Measurements from ENCODE around the gene NT5C2.

NT5C2 gene

DNA sequence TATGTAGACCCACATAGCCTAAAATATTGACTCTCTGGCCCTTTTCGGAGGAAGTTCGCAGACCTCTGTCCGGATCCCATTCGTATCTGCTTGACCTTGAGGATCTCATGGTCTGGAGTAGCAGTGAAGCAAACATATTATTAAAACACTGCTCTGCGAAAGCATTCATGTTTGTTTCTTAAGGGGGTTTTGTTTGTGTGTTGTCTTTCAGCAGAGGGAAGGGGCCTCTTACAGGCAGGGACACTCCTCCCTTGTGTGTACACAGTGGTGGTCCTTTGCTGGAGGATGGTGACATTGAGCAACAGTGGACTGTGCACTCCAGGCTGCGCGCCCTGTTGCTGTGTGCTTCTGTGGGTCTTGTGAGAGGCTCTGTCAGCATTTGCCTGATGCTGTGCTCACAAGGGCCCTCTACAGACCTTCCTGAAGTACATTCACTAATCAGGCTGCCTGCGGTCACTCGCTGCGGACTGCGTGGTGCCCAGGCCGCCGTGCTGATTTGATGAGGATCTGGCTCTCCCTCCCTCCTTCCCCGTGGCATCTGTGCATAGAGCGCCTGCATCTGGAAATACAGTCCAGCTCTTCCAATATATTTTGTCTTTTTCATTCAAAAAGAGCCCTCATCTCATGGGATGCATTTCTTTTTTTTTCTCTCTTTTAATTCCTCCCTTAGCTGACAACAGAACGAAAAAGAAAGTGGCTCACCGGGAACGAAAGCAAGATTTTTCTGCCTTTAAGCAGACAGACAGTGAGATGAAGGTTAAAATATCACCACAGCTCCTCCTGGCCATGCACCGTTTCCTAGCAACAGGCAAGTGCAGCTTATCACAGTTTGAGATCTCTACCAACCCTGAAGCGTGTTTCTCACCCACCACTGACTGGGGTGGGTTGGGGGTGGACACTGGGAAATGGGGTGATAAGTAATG, 139.2 kb downstream of the NT5C2 start:
- DNase-seq = peak; percentile 76

DNA sequence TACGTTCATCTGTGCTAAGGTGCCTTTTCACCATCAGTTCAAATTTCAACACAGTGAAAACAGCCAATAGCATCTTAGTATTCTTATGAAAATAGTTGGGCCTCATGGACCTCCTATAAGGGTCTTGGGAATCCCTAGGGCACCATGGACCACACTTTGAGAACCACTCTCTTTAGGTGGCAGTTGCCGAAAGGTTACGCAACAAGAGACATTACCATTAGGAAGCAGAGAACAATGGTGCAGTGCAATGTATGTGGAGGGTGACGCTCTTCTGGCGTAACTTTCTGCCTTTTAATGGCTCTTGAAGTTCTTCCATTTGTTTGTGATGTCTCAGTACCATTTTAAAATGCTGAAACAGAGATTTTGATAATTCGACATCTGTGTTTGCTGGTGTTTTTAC, 143.8 kb downstream of the NT5C2 start:
- DNase-seq = no peak

DNA sequence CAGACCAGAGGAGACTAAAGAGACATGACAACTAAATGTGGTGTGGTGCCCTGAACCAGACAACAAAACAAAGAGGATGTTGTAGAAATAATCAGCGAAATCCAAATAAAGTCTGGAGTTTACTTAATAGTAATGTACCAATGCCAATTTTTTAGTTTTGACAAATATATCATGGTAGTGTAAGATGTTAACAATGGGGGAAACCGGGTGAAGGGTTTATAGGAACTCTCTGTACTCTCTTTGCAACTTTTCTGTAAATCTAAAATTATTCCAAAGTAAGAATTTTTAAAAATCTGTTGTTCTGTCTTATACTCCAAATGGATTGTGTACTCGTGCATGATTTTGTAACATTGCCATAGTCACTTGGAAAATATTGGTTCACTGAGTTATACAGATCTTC, 145.7 kb downstream of the NT5C2 start:
- no peak for DNase-seq

DNA sequence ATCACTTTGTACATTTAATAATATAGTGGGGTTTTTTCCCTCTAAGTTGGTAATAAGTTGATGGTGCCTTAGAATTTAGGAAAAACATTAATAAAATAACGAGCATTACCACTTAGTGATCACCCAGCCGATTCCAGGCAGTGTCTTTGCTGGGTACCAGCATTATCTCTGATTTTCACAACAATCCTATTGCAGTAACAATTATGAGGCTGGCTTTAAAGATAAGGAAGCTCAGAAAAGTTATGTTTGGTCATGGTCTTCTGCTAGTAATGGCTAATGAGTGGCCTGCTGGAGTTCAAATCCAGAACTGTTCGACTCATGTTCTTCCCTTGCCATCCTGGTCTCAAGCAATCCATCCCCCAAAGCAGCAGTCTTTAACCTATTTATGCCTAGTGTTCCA, 147.1 kb downstream of the NT5C2 start:
- DNase-seq = no peak

DNA sequence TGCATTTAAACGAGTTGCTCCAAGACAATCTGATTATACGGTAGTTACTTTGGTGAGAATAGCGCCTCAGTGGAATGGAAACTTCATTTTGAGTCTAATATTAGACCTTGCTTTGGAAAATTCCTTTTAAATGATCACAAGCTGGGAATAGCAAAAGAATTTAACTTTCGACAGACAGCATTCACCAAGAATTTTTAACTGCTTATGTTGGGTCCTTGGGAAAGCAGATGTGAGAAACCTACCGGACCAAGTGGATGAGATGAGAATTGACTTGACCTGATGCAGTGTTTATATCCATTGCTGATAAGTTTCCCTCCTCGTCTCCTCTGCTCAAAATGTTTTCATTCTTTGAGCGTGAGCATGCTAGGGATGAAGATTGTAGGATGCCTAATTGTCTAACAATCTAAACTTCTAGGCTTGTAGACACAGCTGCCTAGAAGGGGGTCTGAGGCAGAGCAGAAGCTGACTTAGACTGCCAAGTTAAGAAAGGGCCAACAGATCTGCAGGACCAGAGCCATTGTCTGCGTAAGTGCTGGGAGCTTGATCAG, 148.1 kb downstream of the NT5C2 start:
- no peak for DNase-seq

DNA sequence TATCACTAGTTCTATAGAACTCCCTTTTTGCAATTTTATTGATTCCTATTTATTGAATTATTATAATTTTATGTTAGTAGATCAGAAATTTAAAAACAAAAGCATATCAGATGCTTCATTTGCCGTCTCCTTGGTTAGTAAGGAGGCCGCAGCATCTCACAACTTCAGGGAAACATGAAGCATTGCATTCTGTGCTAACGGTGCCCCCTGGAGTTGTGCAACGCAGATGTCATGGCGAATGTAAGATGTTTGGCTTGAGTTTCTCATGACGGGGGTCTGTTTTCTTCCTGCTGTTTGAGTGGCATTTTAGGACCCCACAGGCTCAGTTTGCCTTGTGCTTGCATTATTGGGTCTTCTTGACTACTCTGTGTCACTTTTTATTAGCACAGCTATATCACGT, 150.2 kb downstream of the NT5C2 start:
- DNase-seq = no peak

DNA sequence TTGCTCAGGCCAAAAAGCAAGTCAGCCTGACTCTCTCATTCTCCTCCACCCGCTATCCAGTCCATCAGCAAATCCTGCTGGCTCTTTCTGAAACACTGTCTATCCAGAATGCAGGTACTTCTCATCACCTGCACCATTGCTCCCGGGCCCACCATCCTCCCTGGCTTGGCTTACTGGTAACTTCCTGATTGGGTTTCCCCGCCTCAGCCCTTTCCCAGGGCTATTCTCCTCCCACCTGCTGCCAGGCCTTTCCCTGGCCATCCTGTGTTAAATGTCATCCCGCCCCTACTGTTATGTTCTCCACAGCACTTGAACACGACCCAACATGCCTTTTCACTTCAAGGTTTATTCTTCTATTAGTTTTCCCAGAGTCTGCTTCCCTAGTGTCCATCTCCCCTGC, 150.9 kb downstream of the NT5C2 start:
- no peak for DNase-seq

DNA sequence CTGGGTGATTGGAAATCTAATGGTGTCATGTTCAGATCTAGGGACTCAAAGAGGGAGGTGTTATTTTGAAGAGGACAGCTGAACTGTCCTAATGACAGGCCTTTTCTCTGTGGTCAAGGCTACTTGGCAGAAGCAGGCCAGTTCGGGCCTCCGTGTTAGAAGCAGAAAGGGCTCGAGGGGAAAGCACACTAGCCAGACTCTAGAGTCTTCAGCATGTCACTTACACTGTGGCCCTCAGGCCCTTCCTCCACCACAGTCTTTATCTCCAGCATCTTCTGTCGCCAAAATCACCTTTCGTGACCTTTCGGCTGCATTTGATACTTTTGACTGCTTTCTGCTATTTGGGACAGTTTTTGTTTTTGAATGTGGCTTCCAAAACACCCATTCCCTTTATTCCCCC, 151.7 kb downstream of the NT5C2 start:
- no peak for DNase-seq

DNA sequence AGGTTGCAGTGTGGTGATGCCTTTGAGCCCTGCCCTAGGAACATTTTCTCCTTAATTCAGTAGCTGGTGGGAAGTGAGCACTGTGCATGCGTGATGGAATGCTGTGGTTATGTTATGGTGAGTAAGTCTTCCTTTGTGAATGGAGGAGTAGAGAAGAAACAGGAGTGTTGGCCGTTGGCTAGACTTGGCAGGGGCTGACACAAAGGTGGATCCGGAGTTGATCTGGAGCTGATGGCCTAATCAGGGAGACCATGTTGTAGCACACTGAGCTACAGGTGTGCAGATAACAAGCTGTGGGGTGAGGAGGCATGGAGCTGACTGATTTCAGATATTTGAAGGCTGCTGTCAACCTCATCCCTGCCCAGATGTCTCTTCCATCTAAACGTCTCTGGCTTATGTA, 152.7 kb downstream of the NT5C2 start:
- no peak for DNase-seq

DNA sequence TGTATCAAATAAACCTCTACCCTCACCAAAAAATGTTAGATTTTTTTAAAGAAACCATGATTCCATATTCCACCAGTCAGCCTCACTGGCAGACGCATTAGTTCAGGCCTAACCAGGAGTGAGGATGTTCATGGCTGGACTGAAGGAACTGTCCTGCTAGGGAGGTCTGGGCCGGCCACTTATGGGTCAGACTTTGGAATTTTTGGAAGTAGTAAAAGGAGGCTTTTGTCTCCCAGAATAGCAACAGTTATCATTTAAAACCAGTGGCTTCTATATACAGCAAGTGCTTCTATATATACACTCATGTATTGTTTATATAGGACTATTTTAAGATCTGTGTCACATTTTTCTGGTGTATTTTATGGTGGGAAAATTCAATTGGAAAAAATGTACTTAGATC, 154.5 kb downstream of the NT5C2 start:
- DNase-seq = no peak
